IMR-90 (cell line): ENCODE results near the gene SRPRB. TPM values are rescaled to one million over a fixed set of nuclear protein-coding genes. Genes with fewer than 3 reads are reported as not detected.

Experiments used
- ATAC-seq: fragments of 200-7000 bp; cut with Tn5 transposase; 2 replicates; pipeline ENCODE4 v1.9.1; 2020; ENCODE audit warnings: low read depth, mild to moderate bottlenecking, moderate library complexity
- BruUV-seq: library from RNA; stranded (reverse); fragments of 400-500 nt; replicated peaks from 2 replicates; lab custom pipeline; 2021; lab: Mats Ljungman, UMichigan
- CTCF ChIA-PET: fragments of 300-600 bp; formaldehyde crosslinking; extraction: SDS; loops from one replicate; lab custom pipeline; 2021; ENCODE audit warnings: antibody characterized with exemption; lab: Yijun Ruan, JAX
- POLR2A ChIA-PET: fragments of 300-600 bp; sonication (Branson Sonifier 250); formaldehyde crosslinking; loops from one replicate; lab custom pipeline; 2022; ENCODE audit warnings: antibody characterized with exemption; ENCODE audit not compliant: unreplicated experiment; lab: Charles Lee
- DNase-seq: peaks from one replicate; pipeline ENCODE4 v3.0.0; 2013
- H2AFZ ChIP-seq: replicated peaks from 2 replicates; pipeline ENCODE3; 2013; ENCODE audit warnings: low read length, mild to moderate bottlenecking; ENCODE audit not compliant: poor library complexity
- H2AK5ac ChIP-seq: 2 replicates; pipeline ENCODE4 v1.6.1; 2013; ENCODE audit warnings: low read depth, low read length, inconsistent platforms
- H2AK9ac ChIP-seq: replicated peaks from 2 replicates; pipeline ENCODE3; 2013; ENCODE audit warnings: mild to moderate bottlenecking, low read depth, low read length, moderate library complexity; ENCODE audit not compliant: poor library complexity
- H2BK120ac ChIP-seq: 2 replicates; pipeline ENCODE4 v1.6.1; 2013; ENCODE audit warnings: low read depth, low read length, inconsistent platforms
- H2BK15ac ChIP-seq: 3 replicates; pipeline ENCODE4 v1.6.1; 2013; ENCODE audit warnings: low read depth, low read length, inconsistent platforms
- H2BK20ac ChIP-seq: 2 replicates; pipeline ENCODE4 v1.6.1; 2013; ENCODE audit warnings: low read depth, mild to moderate bottlenecking, inconsistent platforms, low read length, moderate library complexity
- H2BK5ac ChIP-seq: 2 replicates; pipeline ENCODE4 v1.6.1; 2013; ENCODE audit warnings: mild to moderate bottlenecking, low read depth, low read length, inconsistent platforms; ENCODE audit not compliant: poor library complexity, severe bottlenecking
- H3K14ac ChIP-seq: replicated peaks from 2 replicates; pipeline ENCODE4 v1.6.1; 2013; ENCODE audit warnings: low read depth, low read length, inconsistent platforms
- H3K18ac ChIP-seq: 2 replicates; pipeline ENCODE4 v1.6.1; 2013; ENCODE audit warnings: low read depth, low read length, control low read depth
- H3K23ac ChIP-seq: 2 replicates; pipeline ENCODE4 v1.6.1; 2013; ENCODE audit warnings: low read depth, low read length, inconsistent platforms
- H3K27ac ChIP-seq: 2 replicates; pipeline ENCODE4 v1.5.1; 2013; ENCODE audit warnings: mild to moderate bottlenecking, control low read depth, low read length; ENCODE audit not compliant: insufficient read depth
- H3K27me3 ChIP-seq: 2 replicates; pipeline ENCODE4 v1.6.1; 2013; ENCODE audit warnings: low read length; ENCODE audit not compliant: control insufficient read depth, insufficient read depth
- H3K36me3 ChIP-seq: 2 replicates; pipeline ENCODE4 v1.6.1; 2013; ENCODE audit warnings: low read length, mixed read lengths; ENCODE audit not compliant: control insufficient read depth, insufficient read depth
- H3K4ac ChIP-seq: 2 replicates; pipeline ENCODE4 v1.6.1; 2013; ENCODE audit warnings: low read depth, low read length, inconsistent platforms
- H3K4me1 ChIP-seq: 2 replicates; pipeline ENCODE4 v1.6.1; 2013; ENCODE audit warnings: low read length, mixed read lengths; ENCODE audit not compliant: control insufficient read depth, insufficient read depth
- H3K4me2 ChIP-seq: 2 replicates; pipeline ENCODE4 v1.6.1; 2013; ENCODE audit warnings: low read depth, mild to moderate bottlenecking, control low read depth, low read length, moderate library complexity
- H3K4me3 ChIP-seq: 2 replicates; pipeline ENCODE4 v1.5.1; 2013; ENCODE audit warnings: low read depth, mild to moderate bottlenecking, control low read depth, low read length, moderate library complexity; ENCODE audit not compliant: insufficient read depth
- H3K56ac ChIP-seq: 2 replicates; pipeline ENCODE4 v1.6.1; 2013; ENCODE audit warnings: low read length, inconsistent platforms; ENCODE audit not compliant: insufficient read depth; ENCODE audit errors: extremely low read depth
- H3K79me1 ChIP-seq, 2 experiments: 2 replicates each; pipeline ENCODE4 v1.6.1; 2013; ENCODE audit warnings: low read length in 2 of 2, inconsistent platforms in 1 of 2, low read depth in 1 of 2
- H3K9ac ChIP-seq: 2 replicates; pipeline ENCODE4 v1.6.1; 2013; ENCODE audit warnings: low read depth, low read length, control low read depth
- H3K9me1 ChIP-seq: 2 replicates; pipeline ENCODE4 v1.6.1; 2013; ENCODE audit warnings: low read length, inconsistent platforms; ENCODE audit not compliant: insufficient read depth
- H3K9me3 ChIP-seq: 2 replicates; pipeline ENCODE4 v1.6.1; 2013; ENCODE audit warnings: low read length; ENCODE audit not compliant: control insufficient read depth, insufficient read depth
- H4K20me1 ChIP-seq: 2 replicates; pipeline ENCODE4 v1.6.1; 2013; ENCODE audit warnings: low read length, inconsistent platforms; ENCODE audit not compliant: insufficient read depth
- H4K5ac ChIP-seq: 2 replicates; pipeline ENCODE4 v1.6.1; 2013; ENCODE audit warnings: mild to moderate bottlenecking, low read depth, low read length, control low read depth
- H4K8ac ChIP-seq, 2 experiments: 2 replicates each; pipeline ENCODE4 v1.6.1; 2013; ENCODE audit warnings: low read depth in 2 of 2, low read length in 2 of 2, control low read depth in 1 of 2, inconsistent platforms in 1 of 2
- H4K91ac ChIP-seq: 2 replicates; pipeline ENCODE4 v1.6.1; 2013; ENCODE audit warnings: low read depth, low read length, inconsistent platforms; ENCODE audit not compliant: insufficient read depth
- BHLHE40 ChIP-seq: fragments of 150-350 bp; IDR thresholded peaks from 2 replicates; pipeline ENCODE4 v1.6.1; 2016; ENCODE audit warnings: mild to moderate bottlenecking, low read depth, low read length
- FOS ChIP-seq: fragments of 150-350 bp; IDR thresholded peaks from 2 replicates; pipeline ENCODE4 v1.6.1; 2016; ENCODE audit warnings: low read depth, low read length
- MAZ ChIP-seq: IDR thresholded peaks from 2 replicates; pipeline ENCODE4 v1.6.1; 2012; ENCODE audit warnings: low read depth, mild to moderate bottlenecking, low read length, improper control_type of control experiment, moderate library complexity, borderline replicate concordance
- WGBS, 2 experiments: methylation state at CpG; one replicate each; pipeline versions ENCODE4 v1.1.5 to v1.1.7; 2013; ENCODE audit warnings: missing lambda C conversion rate in 2 of 2; ENCODE audit not compliant: insufficient read length in 1 of 2; ENCODE audit errors: extremely low coverage in 2 of 2; 5-methylcytosine and 5-hydroxymethylcytosine counted together
- dilution Hi-C: fragments of 300-500 bp; cut with HindIII; formaldehyde crosslinking; loops from one replicate; pipeline ENCODE4 v1.14.3; 2018; ENCODE audit warnings: low sequenced_read_pairs; ENCODE audit not compliant: unreplicated experiment
- in situ Hi-C: fragments of 300-500 bp; cut with MboI; formaldehyde crosslinking; loops from 3 replicates; pipeline ENCODE4 v1.14.3; 2019; ENCODE audit warnings: low sequenced_read_pairs, inconsistent platforms, mixed read lengths
- intact Hi-C: fragments of 100-400 bp; cut with micrococcal nuclease; formaldehyde crosslinking; loops from 2 replicates; pipeline ENCODE4 v1.10.0; 2022
- polyA plus RNA-seq, 3 experiments: library from polyadenylated mRNA; depleted of rRNA; stranded (reverse); fragments of >200 nt; gene quantifications; 2 replicates each; pipeline ENCODE4 v1.2.3, GENCODE V29; 2012; ENCODE audit warnings: low replicate concordance in 1 of 3
- total RNA-seq: library from RNA; depleted of rRNA; stranded (reverse); fragments of >200 nt; gene quantifications from 2 replicates; pipeline ENCODE4 v1.2.3, GENCODE V29; 2012

SRPRB gene
- total and polyA plus RNA-seq, 2 of the 4 experiments (the other 2 are of a cell fraction): 28.8 to 131 TPM

- Histone ChIP-seq H3K9ac (no peak overlapping the region), H3K4me3 (no peak overlapping the region), H3K23ac (no peak overlapping the region), H4K5ac (no peak overlapping the region), H4K91ac (no peak overlapping the region), H3K4ac (no peak overlapping the region), H3K14ac (no peak overlapping the region), H2AK9ac (no peak overlapping the region), H4K8ac (no peak overlapping the region), H3K18ac (no peak overlapping the region), H2BK15ac (no peak overlapping the region), H3K4me2 (no peak overlapping the region), H3K36me3 (no peaks in the 10 kb centered on the region), H3K27ac (no peak overlapping the region), H2BK5ac (no peak overlapping the region), H3K9me1 (no peaks in the 10 kb centered on the region), H3K9me3 (no peaks in the 10 kb centered on the region), H3K27me3 (peaks cover 12% of the 10 kb centered on the region), H3K79me1 (no peaks in the 10 kb centered on the region), H4K20me1 (no peaks in the 10 kb centered on the region; the same call in 1 of the 2 replicates), H2BK120ac (no peak overlapping the region), H2BK20ac (no peak overlapping the region), H2AFZ (no peak overlapping the region), H3K4me1 (no peaks in the 10 kb centered on the region; the same call in 1 of the 2 replicates), H2AK5ac (no peak overlapping the region), H3K56ac (no peak overlapping the region)
- DNase-seq: peak; percentile 89
- POLR2A ChIA-PET: no interaction called here
- CTCF ChIA-PET: no interaction called here
- in situ Hi-C loops (no loop called here), intact Hi-C loops (no loop called here), dilution Hi-C loops (no loop called here)
- BruUV-seq: no TSS peak
- WGBS, 2 experiments: no CpG with 5 or more reads among the region's 7 CpGs
- TF ChIP-seq MAZ (no peak), BHLHE40 (peak; percentile 71), FOS (peak; percentile 75)
- peak; percentile 71 for ATAC-seq
These were observed 38.0 kb downstream of the SRPRB start for GRCh38 chr3:133843634-133844033.
